HG03196 (cell line): ENCODE data around the gene MSMO1.
"Not testable (repeated sequence)": the region's sequence is repeated elsewhere in the genome, so short reads cannot be mapped to it uniquely, and the experiment has no call there.

Experiments used
- ATAC-seq: cut with Tn5 transposase; IDR thresholded peaks from one replicate; pipeline ENCODE4 v1.9.1; 2021; ENCODE audit not compliant: unreplicated experiment

MSMO1 gene

DNA sequence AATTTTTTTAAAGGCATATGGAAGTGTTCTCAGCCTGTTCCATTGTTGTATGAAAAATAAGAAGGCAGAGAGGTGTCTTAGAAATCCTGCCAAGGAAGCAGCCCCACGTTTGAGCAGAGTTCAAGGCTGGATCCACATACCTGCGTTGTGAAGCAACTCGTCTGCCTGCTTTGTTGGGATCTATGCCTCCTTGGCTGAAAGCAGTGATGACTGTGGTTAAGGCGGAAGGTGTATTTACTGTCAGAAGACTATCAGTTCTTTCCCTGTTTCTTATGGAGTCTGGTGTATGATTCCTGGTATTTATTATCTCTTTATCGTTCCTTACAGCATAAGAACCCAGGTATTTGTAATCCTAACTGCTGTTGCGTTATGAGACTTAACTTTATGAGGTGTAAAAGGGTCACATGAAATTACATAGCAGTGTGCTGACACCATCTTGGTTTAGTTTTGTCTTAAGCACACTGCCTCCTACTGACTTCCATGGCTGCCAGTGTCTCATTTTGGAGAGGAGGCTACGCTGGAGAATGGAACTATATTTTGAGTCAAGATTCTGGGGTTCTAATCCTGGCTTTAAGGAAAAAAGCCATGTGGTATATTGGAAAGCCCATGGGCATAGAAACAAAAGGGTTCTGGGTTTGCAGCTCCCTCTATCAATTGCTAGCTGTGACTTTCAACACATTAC lies 3.1 kb upstream of the MSMO1 start:
- no peak for ATAC-seq

DNA sequence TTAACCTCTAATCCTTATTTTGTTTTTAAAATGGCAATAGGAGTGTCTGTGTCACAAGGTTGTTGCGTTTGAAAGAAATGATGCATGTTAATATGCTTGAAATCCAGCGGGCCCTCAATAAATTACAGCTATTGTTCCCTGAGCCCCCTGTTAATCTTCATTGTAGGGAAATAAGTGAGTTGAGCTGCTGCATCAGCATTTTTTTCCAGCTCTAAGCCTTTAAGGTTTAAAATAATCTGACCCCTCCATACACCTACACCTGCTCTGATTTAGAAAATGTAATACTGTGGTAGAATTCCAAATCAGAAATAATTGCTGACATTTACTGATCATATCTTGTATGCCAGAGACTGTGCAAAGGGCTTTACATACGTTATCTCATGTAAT lies 2.6 kb upstream of the MSMO1 start:
- no peak for ATAC-seq

DNA sequence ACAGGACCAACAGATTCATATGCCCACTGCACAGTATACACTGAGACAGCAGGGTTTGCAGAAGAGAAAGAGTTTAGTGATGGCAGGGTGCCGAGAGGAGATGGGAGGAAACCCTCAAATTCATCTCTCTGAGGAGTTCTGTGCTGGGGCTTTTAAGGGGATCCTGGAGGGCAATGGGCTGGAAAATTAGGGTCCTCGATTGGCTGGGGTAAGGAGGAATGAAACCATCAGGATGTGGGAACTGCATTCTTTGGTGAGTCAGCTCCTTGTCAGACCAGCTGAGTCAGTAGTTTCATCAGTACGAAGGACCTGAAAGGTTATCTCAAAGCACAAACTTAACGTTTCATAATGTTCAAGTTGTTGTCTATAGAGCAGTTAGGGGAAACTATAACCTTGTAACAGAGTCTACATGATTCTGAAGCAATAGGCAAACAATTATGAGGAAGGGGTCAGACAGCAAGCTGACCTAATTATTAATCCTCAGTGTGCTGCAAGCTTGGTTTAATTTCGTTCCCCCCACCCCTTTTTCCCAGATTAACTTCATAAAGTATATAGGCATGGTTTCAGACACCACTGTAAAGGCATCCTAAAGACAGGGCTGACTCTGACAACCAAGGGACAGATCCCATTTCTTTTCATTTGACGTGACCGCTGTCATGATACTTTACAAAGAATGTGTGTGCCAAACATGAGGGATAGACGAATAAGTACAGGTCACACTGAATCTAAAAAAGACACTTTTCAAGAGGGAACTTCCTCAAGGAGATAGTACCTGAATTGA lies 1.5 kb upstream of the MSMO1 start:
- no peak for ATAC-seq

DNA sequence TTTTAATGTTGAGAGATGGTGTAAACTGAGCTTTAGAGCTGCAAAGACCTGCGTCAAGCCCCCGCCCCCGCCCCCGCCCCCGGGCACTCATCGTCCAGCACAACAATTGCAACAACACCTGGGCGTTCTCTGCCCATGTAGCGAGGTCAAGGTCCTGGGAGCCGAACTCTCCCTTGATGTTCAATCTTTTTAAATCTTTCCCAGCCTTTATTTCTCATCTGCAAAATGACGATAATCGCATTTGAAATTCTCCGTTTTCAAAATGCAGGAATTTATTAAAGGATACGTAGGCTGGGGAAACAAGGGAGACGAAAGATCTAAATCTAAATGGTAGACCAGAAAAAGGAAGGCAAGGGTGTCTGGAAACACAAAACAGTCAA lies 648 bp upstream of the MSMO1 start:
- ATAC-seq, result peak; percentile 14

DNA sequence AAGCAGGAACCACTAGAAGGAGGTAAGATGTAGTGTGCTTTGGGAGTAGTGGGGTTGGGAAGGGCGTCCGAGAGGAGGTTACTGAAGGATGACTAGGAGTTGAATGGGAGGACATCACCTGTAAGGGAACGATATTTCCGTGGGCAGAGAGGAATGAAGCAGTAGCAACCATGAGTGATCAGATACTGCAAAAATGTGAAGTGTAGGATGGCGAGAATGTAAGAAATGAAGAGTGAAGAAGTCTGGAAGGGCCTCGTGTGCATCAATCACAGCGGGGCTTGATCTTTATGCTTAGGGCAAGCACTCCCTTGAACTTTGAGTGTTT lies 594 bp downstream of the MSMO1 start:
- ATAC-seq, result no peak

DNA sequence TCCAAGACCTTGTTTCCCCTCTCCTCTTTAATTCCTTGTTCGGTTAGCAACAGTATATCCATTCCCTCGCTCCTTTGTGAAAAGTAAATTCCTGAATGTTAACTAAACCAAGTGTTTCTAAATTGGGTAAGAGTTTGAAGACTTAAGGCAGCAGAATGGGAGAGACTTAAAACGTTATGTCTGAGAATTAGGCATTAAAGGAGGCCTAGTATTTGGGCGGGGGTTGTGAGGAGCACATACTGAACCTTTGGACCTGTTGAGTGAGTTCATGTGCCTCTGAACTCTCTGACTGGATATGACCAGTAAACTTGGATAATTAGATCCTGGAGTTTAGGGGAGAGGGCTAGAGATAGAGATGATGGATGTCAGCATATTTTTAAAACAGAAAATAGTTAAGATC lies 1.2 kb downstream of the MSMO1 start:
- no peak for ATAC-seq

DNA sequence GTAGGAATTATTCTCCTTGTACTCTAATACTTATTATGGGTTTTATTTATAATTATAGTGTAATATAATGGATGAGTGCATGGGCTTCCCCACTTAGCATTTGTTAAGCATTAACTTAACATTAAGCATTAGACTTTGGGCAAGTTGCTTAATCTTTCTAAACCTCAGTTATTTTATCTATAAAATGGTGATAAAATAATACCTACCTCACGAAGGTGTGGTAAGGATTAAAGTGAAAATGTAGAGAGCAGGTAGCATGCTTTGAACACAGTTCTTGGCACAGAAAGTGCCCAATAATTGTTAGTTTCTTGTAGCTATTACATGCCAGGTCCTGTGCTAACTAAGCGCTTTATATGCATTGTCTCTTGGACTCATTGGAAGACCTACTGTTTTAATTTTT lies 2.6 kb downstream of the MSMO1 start:
- no peak for ATAC-seq

DNA sequence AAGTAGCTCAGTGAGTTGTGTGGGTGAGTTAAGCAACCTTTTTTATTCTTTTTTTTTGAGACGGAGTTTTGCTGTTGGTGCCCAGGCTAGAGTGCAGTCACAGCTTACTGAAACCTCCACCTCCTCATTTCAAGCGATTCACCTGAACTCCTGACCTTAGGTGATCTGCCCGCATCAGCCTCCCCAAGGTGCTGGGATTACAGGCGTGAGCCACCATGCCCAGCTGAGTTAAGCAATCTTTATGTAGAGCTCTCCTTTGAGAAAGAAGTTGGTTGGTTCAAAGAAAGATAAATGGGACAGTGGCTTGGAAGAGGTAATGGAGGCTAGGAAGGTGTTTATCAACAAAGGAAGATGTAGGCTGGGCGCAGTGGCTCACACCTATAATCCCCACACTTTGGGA lies 3.2 kb downstream of the MSMO1 start:
- ATAC-seq, result no peak

DNA sequence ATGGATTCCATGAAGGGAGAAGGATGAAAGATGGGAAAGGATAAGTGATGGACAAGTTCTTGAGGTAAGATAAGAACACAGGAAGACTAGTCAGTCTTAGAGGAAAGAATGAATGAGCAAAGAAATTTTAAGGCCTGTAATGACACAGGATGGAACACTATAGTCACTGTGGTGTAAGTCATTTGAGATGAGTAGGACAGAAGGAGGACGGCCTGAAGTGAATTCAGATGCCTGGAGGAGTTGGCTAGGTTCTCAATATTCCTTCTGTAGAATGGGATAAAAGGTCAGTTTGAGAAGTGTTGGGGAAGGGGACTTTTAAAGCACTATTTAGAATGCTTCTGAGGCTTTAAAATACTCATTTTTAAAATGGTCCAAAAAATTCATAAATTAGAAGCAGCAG lies 3.9 kb downstream of the MSMO1 start:
- no peak for ATAC-seq

DNA sequence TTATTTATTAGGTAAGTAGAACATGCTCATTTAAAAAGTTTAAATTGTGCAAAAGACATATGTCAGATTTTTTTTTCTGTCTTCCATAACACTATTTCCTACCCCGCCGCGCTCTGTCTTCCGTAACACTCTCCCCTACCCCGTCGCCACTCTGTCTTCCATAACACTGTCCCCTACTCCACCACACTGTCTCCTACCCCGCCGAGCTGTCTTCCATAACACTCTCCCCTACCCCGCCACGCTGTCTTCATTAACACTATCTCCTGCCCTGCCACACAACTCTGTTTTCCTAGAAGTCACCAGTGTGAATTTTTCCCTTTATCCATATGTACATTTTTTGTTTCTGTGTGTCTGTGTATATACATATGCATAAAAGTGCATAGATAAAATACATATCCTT lies 4.4 kb downstream of the MSMO1 start:
- ATAC-seq, result no peak

DNA sequence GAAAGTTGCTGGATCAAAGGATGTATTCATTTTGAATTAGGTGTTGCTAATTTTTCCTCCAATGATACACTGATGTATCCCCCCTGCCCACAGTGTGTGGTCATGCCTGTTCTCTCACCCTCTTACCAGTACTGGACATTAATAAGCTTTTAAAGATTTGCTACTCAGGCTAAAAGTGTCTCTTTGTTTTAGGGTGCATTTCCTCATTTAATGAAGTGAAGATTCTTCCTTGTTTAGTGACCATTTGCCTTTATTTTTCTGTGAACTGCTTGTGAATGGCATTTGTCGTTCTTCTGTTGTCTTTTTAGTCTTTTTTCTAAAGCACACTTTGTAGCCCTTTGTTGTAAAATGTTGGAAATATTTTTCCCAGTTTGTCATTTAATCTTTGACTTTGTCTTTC lies 5.0 kb downstream of the MSMO1 start:
- ATAC-seq, result no peak

DNA sequence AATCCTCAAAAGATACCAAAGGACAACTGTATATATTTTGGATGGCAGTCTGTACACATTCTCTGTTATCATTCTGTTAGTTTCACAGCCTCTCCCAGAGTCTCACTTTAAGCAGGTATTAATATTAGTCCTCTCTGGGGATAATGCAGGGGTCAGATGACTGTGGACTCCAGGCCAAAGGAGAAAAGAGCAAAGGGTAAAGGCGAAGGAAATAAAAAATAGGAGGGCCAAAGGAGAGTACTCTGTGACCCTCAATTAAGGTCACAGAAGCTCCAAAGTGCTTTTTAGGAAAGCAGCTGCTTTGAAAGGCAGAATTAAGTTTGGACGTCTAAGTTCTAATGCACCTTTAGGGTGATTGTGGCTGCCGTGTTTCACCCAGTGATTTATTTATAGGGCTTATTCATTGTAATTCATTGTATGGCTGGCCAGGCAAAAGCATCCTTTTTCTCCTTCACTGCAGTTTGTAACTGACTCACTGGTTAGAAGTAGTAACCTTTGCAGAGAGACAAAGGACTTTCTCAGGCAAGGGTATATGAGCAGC lies 7.8 kb downstream of the MSMO1 start:
- no peak for ATAC-seq

DNA sequence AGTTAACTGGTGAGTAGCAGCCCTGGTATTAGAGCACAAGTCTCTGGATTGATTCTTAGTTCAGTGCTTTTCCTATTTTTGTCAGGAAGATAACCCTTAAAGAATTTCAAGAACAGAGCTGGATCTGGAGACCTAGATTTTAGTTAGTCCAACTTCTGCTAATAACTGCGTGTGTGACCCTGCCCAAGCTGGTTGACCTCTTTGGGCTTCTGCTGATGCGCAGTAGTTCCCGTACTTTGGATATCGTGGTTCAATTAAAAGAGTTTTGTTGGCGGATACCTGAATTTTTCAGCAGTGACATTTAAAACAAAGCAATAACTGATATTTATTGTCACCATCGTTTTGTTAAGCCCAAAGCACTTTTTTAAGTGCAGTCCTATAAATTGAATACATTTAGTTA lies 9.3 kb downstream of the MSMO1 start:
- ATAC-seq, result no peak

DNA sequence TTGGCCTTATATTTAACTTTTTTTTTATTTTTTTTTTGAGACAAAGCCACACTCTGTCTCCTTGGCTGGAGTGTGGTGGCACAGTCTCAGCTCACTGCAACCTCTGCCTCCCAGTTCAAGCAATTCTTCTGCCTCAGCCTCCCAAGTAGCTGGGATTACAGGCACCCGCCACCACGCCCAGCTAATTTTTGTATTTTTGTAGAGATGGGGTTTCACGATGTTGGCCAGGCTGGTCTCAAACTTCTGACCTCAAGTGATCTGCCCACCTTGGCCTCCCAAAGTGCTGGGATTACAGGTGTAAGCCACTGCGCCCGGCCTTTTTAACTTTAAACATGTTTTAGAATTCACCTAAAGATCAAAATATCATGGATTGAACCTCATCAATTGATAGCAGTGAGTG lies 14.9 kb downstream of the MSMO1 start:
- not testable (repeated sequence) for ATAC-seq

DNA sequence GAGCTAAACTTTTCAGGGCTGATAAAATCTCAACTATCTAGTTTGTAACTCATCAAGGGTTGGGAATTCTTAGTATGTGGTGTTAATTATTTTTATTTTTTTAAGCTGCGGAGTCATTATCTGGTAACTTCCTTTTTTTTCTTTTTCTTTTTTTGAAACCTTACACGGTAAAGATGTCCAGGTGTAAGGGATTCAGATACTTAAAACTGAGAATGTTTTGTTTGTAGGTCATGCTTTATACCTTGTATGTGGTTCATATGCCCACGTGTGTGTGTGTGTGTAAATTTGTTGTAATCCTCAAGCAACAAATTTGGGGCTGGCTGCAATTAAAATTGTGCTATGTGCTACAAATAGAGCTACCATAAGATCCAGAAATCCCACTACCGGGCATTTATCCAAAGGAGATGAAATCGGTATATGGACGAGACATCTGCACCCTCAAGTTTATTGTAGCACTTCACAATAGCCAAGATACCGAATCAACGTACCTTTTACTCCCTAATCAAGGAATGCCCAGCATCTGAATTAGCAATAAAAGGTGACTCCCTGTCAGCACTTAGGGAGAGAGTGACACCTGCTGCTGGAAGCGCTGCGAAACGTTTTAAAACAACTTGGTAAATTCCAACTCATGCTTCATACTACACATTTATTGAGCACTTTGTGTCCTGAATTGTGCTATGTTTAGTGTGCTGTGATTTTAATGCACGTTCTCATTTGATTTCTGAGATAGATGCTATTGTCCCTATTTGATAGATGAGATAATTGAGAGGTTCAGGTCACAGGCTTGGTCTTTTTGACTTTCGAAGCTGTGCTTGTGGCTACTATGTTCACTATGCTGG lies 16.1 kb downstream of the MSMO1 start:
- no peak for ATAC-seq

DNA sequence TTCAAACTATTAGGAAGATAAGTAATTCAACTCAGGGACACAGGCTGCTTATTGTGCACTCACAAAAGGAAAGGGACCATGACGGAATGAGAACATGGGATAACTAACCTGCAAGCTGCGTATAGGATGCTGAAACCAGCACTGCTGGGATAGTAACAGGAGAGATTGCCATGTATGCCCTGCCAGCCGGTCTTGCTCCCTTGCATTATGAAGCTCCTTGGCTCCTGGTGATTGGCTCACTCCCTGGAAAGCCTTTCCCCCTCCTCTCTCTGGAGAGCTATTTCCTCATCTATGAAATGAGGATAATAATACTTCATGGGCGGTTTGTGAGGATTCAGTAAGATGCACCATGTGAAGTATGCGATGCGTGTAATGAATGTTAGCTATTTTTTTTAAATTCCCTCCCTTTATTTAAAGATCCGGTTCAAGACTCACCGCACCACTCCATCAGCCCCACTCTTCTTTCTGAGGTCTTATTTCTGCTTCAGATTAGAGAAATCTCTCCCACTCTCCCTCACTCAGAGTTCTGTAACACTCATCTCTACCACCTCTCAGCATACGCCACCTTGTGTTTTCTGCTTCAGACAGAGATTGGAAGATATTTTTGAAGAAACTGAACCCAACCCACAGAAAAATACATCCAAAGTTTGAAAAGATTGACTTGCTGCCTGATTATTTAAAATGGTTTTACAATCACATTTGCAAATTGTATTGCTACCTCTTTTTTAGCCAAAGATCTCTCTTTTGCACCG lies 18.4 kb downstream of the MSMO1 start:
- ATAC-seq, result no peak

DNA sequence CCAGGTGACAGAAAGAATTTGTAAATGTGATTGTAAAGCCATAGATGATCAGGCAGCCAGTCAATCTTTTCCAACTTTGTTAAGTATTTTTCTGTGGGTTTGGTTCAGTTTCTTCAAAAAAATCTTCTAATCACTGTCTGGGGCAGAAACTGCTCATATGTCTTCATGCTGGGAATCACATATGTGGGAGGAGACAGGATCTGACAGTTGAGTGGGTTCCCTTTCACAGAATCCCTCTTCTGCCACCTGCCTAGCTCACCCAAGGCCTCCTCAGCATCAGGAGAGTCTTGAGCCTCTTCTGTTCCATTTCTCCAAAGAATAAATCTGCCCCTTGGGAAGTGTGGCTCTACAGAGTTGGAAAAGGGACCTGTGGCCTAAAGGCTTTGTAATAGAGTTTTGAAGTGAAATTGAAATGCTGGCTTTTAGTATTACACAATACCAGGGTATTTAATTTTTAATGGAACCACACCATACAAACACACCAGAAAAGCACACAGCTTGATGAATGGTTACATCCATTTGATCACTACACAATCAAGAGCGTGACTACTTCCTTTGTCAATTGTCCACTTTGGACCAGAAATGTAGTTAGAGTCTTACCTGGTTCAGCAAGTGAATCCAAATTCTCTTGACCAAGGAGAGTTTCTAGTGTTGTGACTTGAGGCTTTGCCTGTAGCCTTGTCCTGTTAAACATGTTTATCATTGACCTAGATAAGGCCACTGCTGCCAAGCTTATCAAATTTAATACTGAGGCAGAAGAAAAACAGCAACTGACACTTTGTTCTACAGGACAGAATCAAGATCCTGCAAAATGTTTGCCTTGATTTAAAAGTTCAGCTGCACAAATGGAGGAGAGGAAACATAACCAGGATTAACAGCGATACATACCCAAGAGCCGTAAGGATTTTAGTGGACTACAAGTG lies 20.4 kb downstream of the MSMO1 start:
- ATAC-seq, result no peak

DNA sequence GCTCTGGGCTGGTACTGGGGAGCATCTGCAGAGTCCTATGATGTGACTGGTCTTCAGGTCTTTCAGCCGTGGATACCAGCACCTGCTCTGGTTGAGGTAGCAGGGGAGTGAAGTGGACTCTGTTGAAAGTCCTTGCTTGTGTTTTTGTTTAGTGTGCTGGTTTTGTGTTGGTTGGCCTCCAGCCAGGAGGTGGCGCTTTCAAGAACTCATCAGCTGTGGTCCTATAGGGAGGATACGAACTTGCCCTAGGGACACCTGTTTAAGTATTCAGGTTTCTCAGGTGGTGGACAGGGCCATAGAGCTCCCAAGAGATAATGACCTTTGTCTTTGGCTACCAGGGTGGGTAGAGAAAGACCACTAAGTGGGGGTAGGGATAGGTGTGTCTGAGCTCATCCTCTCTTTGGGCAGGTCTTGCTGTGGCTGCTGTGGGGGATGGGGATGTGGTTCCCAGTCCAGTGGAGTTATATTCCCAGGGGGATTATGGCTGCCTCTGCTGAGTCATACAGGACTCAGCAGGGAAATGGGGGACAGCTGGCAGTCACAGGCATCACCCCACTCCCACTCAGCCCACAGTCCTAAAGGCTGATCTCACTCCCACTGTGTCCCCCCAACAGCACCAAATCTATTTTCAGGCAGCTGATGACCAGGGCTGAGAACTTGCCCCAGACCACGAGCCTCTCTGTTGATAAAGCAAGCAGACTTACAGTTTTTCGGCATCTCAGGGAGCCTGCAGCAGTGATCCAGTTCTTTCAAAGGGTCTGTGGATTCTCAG lies 24.1 kb downstream of the MSMO1 start:
- ATAC-seq, result no peak

DNA sequence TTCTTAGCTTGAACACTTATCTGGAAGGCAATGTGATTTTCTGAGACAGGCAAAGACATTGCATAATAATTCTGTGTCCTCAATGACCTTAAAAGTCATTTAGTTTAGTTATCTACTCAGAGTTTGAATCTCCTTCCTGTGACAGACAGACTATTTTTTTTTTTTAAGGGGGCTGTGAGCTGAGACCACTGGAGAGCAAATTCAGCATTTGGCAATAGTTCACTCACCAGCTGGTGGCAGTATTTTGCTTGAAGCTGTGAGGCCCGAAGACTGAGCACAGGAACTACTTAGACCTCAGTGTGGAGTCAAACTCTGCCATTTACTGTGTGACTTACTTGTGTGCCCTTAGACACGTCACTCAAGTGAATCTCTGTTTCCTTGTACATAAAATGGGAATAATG lies 28.4 kb downstream of the MSMO1 start:
- no peak for ATAC-seq
